Measurements from ENCODE around the gene OR13C9.
"Not testable (repeated sequence)": the region's sequence is repeated elsewhere in the genome, so short reads cannot be mapped to it uniquely, and the experiment has no call there.

The OR13C9 gene, protein sequence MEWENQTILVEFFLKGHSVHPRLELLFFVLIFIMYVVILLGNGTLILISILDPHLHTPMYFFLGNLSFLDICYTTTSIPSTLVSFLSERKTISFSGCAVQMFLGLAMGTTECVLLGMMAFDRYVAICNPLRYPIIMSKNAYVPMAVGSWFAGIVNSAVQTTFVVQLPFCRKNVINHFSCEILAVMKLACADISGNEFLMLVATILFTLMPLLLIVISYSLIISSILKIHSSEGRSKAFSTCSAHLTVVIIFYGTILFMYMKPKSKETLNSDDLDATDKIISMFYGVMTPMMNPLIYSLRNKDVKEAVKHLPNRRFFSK

DNA sequence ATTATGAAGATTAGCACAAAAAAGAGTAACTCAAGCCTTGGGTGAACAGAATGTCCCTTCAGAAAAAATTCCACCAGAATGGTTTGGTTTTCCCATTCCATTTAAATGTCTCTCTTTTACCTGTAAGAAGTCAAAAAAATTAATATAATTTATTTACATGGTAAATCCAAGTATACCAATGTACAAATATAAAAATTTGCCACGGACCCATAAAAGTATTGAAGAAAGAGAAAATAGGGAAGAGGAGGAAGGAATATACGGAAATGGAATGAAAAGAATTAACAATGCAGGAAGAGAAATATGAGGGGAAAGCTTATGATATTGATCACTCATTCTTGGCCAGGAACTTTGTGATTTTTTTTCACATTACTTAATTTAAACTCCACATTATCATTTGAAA, at the start of gene OR13C9:
TSS of gene OR13C9 (minus strand) at position 101 of the 400 bp plus-strand sequence. CDS start at position 101, 0 bp downstream.
- DNase-seq (ENCODE audit: insufficient read length, low spot score) (no peak), FAIRE-seq (no peak)

DNA sequence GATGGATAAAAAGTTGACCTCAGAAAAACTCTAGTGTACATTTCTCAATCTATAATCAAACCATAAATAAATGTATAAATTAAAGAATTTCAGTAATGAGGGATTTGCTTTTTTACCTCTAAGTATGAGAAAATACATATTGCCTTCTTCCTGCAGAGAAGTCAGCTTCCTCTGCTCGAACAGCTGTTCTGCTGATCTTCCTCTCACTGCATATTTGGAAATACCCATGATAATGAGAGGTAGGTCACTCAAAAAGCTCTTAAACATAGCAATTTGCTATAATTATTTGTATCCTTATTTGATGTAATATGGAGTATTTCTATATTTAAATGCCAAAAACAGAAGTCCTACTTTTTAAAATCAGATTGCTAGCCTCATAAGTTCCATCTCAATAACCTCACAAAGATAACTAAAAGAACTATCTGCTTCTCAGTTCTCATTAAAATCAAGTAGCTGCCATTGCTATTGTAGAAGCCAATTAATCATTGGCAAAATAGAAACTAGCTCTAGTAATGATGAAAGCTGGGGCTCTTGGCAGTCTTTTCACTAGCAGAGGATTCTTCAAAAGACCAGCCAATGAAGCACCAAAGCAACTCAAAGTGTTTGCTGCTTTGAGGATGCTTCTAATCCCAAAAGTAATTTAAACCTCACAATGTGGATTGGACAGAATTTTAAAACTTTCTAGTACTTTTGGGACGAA, 40.6 kb upstream of the OR13C9 start:
- FAIRE-seq = no peak
- DNase-seq (ENCODE audit: insufficient read length, low spot score) = no peak

DNA sequence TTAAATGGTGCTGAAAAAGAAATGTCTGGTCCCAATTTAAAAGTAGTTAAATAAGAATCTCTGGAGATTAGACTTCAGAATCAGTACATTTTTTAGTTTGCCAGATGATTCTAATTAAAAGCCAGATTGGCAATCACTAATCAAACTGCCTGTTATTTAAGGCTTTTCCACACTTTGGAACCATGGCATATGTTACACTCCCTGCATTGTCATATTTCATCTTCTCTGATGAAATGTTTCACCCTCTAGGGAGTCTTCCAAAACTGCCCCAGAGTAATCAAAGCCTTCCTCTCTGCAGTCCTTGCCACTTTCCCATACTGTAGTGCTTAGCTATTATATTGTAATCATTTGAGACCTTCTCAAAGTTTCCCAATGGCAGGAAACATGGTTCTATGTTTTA, 17.5 kb upstream of the OR13C9 start:
- no peak for DNase-seq (ENCODE audit: insufficient read length, low spot score)
- no peak for FAIRE-seq

DNA sequence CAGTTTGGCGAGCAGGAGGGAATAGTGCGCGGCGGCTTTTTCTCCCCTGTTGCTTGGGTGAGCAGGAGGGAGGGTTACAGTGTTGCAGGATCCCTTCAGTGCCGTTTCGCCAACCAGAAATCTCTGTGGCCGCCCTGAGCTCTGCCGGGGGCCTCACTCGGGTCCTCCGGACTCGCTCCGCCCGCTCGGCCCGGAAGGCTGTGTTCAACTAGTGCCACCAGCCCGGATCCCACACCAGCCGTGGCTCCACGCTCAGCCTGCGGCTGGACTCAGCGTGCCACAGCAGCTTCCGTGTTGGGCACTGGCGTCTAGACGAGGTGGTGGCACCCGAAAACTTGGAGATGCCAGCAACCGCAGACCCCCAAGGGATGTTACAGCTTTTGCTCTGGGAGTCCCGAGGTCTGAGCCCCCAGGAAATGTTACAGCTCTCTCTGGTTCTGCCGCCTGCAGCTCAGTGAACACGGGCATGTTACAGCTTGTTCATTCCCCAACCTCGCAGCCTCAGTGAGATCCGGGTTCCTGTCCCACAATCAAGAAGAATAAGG, 16.0 kb upstream of the OR13C9 start:
- DNase-seq (ENCODE audit: insufficient read length, low spot score) (no peak), FAIRE-seq (no peak)

DNA sequence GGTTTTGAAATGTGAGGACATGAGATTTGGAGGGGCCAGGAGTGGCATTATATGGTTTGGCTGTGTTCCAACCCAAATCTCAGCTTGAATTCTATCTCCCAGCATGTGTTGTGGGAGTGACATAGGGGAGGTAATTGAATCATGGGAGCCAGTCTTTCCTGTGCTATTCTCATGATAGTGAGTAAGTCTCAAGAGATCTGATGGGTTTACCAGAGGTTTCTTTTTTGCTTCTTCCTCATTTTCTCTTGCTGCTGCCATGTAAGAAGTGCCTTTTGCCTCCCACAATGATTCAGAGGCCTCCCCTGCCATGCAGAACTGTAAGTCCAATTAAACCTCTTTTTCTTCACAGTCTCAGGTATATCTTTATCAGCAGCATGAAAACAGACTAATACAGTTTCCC, 8.0 kb upstream of the OR13C9 start:
- DNase-seq (ENCODE audit: insufficient read length, low spot score); FAIRE-seq: not testable (repeated sequence)

DNA sequence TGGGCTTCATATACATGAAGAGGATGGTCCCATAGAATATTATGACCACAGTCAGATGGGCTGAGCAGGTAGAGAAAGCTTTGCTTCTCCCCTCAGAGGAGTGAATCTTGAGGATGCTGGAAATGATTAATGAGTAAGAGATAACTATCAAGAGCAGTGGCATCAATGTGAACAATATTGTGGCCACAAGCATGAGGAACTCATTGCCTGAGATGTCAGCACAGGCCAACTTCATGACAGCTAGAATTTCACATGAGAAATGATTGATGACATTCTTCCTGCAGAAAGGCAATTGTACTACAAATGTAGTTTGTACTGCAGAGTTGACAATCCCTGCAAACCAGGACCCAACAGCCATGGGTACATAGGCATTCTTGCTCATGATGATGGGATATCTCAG, 586 bp downstream of the OR13C9 start:
- no peak for DNase-seq (ENCODE audit: insufficient read length, low spot score)
- no peak for FAIRE-seq

DNA sequence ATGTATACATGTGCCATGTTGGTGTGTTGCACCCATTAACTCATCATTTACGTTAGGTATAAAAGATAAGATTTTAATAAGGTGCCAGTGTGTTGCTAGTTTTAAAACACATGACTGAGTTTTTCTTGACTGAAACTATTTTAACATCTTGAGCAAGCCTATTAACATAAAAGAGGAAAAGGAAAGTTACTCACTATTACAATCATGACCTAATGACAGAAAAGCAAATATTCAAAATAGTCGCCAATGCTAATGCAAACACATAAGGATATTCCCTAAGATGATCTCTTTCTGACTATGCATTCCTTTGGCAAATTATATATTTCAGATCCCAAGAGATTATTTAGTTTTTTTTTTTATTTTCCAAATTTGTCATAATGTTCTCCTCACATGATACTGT, 6.8 kb downstream of the OR13C9 start:
- DNase-seq (ENCODE audit: insufficient read length, low spot score) (no peak), FAIRE-seq (no peak)

DNA sequence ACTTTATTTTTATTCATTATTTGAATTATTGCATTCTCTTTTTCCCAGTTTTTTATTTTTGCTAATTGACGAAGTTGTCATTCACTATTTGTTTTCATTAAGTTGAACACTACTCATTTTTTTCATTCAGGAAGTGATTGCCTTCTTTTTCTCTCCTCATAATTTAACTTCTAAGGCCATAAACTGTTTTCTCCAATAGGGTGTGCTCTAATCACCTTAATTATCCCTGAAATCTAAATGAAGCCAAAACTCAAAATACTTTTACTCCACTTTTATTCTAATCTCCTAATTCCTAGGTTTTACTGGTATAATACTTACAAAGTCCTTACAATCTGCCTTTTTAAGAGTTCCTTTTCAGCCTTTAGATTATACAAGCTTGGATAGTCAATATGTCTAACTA, 9.7 kb downstream of the OR13C9 start:
- FAIRE-seq (no peak), DNase-seq (ENCODE audit: insufficient read length, low spot score) (no peak)

DNA sequence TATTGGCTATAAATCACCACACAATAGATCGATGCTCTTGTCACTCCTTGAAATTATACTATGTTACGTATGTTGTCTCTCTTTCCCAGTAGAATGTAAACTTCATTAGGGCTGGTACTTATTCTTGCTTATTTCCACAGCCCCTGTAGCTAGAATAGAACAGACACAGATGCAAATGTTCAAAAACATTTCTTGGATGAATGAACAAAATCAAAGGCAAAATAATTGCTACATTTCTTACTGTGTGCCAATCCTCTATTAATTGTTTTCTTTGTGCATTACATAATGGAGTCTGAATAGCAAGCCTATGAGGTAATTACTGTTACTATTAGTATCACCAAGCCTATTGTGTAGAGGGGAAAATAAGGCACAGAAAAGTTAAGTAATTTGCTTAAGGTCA, 11.9 kb downstream of the OR13C9 start:
- DNase-seq (ENCODE audit: insufficient read length, low spot score) (no peak), FAIRE-seq (no peak)

DNA sequence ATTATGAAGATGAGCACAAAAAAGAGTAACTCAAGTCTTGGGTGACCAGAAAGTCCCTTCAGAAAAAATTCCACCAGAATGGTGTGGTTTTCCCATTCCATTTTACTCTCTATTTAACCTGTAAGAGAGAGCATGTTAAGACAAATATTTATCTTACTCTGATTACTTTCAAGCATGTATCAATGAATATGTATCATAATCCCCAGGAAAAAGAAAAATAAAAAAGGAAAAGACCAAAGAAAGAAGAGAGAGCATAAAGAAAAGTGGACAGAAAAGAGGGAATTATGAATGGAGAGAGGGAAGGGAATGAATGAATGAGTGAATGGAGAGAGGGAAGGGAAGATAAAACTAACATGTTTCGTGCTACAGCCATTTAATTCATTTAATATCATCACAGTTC, 12.5 kb downstream of the OR13C9 start, which contains the start of gene OR13C2:
TSS of gene OR13C2 (minus strand) at position 101 of the 400 bp plus-strand sequence. CDS start at position 101, 0 bp downstream.
- not testable (repeated sequence) for DNase-seq (ENCODE audit: insufficient read length, low spot score); FAIRE-seq

DNA sequence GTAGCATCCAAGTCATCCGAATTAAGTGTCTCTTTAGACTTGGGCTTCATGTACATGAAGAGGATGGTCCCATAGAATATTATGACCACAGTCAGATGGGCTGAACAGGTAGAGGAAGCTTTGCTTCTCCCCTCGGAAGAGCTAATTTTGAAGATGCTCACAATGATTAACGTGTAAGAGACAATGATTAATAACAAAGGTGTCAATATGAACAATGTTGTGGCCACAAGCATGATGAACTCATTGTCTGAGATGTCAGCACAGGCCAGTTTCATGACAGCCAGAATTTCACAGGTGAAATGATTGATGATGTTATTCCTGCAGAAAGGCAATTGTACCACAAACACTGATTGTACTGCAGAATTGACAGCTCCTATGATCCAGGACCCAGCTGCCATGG, 13.2 kb downstream of the OR13C9 start:
- FAIRE-seq (peak; percentile 38), DNase-seq (ENCODE audit: insufficient read length, low spot score) (no peak)

DNA sequence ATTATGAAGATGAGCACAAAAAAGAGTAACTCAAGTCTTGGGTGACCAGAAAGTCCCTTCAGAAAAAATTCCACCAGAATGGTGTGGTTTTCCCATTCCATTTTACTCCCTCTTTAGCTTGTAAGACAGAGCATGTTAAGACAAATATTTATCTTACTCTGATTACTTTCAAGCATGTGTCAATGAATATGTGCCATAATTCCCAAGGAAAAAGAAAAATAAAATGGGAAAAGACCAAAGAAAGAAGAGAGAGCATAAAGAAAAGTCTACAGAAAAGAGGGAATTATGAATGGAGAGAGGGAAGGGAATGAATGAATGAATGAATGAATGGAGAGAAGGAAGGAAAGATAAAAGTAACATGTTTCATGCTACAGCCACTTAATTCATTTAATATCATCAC, 18.7 kb downstream of the OR13C9 start, which contains the start of gene OR13C5:
TSS of gene OR13C5 (minus strand) at position 101 of the 400 bp plus-strand sequence. CDS start at position 101, 0 bp downstream.
- DNase-seq (ENCODE audit: insufficient read length, low spot score); FAIRE-seq: not testable (repeated sequence)

DNA sequence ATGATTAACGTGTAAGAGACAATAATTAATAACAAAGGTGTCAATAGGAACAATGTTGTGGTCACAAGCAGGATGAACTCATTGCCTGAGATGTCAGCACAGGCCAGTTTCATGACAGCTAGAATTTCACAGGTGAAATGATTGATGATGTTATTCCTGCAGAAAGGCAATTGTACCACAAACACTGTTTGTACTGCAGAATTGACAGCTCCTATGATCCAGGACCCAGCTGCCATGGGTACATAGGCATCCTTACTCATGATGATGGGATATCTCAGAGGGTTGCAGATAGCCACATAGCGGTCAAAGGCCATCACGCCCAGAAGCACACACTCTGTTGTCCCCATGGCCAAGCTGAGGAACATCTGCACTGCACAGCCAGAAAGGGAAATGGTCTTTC, 19.3 kb downstream of the OR13C9 start:
- FAIRE-seq; DNase-seq (ENCODE audit: insufficient read length, low spot score): not testable (repeated sequence)

DNA sequence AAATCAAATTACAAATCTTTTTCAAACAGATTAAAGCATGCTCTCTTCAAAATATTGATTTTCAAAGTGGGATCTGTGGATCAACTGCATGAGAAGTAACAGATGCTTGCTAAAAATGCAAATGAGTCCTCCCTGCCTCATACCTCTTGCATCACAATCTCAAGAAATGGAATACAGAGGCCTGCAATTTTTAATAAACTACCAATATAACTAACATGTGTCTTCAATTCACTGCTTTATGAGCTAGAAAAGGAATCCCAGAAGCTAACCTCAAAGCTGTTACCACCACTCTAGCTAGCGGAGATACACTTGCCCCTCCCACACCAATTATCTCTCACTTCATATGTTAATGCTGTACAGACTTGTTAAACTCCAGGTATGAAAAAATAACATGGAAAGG, 28.4 kb downstream of the OR13C9 start:
- no peak for DNase-seq (ENCODE audit: insufficient read length, low spot score)
- no peak for FAIRE-seq

DNA sequence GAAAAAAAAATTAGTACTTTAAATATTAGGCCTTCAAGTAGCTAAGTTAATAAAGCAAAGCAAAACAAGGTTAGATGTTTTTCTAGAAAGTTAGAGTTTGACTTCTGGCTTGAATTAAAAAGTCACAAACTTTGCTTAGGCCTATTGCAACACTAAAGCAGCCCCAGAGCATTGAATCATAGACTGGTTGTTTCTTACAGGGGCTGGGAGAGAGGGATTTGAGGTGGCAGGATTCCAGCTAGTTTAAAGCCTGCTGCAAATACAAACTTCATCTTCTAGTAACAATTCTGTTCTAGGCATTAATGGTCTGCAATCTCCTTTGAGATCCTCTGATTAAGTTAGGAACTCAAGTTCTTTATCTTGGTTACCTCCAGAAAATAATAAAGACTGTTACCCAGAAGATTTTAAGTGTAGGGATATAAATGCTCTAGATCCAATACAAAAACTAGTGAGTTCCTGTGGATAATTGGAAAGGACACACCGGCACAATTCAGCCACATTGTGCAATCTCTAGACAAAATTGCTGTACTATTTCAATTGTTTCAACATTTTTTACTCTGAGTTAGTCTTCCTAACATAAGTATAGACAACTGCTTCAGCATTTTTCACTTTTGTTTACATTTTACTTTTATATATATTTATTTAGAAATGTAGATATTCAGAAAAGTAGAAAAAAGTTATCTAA, 31.4 kb downstream of the OR13C9 start:
- no peak for FAIRE-seq
- DNase-seq (ENCODE audit: insufficient read length, low spot score) = no peak

DNA sequence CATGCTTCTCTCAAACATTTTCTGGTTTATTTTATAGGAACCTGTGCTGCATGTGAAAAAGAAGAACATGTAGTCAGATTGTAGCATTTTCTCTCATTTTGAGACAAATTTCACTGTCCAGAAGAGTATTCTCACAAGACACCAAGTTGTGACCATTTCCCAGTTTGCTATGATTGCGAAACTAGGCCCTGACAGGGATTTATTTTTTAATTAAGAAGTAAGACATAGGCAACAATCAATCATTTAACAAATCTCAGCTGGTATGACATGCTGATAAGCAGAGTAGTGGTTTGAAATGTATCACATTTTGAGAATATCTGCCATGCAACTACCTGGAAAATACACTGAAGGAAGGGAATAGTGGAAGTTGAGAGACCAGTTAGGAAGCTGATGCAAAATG, 37.4 kb downstream of the OR13C9 start:
- FAIRE-seq (no peak), DNase-seq (ENCODE audit: insufficient read length, low spot score) (no peak)

DNA sequence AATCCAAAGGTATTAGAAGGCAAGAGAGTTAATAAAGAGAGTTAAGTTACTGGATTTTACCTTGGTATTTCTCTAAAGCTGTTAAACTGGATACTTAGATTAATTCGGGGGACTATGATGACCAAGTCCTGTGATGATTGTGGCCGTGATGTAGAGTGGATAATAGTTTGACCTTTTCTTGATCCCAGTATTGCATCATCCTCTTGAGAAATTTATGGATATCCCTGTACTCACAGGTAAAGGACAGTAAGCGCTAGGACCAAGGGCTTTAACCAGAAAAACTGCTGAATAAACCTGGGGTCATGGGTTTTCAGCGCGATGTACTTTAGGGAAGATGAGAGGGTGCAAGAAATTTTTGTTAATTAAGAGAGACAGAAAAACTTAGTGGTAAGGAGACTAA, 40.7 kb downstream of the OR13C9 start:
- no peak for DNase-seq (ENCODE audit: insufficient read length, low spot score)
- FAIRE-seq = no peak

DNA sequence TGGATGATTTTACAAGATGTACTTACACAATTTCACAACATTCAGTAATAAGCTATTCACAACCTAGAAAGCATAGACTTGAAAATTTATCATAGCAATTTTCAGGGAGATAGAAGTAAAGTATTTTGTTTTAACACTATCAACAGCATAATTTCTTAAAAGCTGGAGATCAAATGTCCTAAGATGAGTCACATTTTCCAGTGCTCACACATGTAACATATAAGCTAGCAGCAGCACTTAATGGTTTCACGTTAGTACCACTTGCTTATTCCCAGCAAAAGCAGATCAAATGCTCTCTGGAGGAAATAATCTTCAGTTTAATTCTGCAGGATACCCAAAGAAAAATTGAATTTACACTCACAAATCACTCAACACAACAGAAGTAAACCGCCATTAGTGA, 42.5 kb downstream of the OR13C9 start:
- no peak for DNase-seq (ENCODE audit: insufficient read length, low spot score)
- FAIRE-seq = no peak

DNA sequence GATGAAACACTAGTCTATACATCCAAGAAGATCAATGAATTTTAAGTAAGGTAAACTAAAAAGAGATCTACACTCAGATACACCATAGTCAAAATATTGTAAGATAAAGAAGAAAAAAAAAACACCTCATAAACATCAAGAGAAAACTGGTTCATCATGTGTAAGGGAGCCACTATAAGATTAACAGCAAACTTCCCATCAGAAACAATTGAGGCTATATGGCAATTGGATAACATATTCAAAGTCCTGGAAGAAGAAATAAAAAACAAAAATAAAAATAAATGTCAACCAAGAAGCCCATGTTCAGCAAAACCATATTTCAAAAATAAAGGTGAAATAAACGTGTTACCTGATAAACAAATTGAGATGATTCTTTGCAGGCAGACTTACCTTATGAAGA, 45.4 kb downstream of the OR13C9 start:
- no peak for FAIRE-seq
- no peak for DNase-seq (ENCODE audit: insufficient read length, low spot score)

DNA sequence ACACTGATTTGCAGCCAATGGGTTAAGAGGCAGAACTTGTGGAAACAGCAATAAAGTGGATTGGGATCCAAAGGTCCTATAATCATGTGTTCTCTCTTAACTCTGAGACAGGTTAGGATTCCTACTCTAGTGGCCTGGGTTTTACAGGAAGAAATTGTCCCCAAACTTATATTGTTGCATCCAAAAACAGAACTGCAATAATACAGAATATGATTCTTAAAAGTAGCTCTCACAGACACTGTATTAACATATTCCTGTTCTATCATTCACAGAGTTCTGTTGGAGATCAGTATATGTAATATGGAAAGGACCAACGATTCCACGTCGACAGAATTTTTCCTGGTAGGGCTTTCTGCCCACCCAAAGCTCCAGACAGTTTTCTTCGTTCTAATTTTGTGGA, 49.1 kb downstream of the OR13C9 start, which contains the start of gene OR13C8:
TSS of gene OR13C8 (plus strand) at position 301 of the 400 bp plus-strand sequence. CDS start at position 301, 0 bp downstream.
- DNase-seq (ENCODE audit: insufficient read length, low spot score) = no peak
- no peak for FAIRE-seq
